CD14-positive monocyte (primary cell): ENCODE measurements around the gene PMPCA. TPM values are rescaled to one million over a fixed set of nuclear protein-coding genes. Genes with fewer than 3 reads are reported as not detected.

Source experiments
- DNase-seq, 3 donors: peaks; one replicate each; pipeline ENCODE4 v3.0.0-alpha.2; 2011 to 2022
- H2AFZ ChIP-seq: 2 replicates; pipeline ENCODE4 v1.6.0; 2012; ENCODE audit warnings: mild to moderate bottlenecking, low read depth, low read length, inconsistent platforms; ENCODE audit not compliant: insufficient read depth, poor library complexity, severe bottlenecking
- H3K27ac ChIP-seq, 2 donors: 1 replicate in 1 of 2; 2 replicates in 1 of 2; pipeline ENCODE4 v1.5.1; 2012 to 2013; ENCODE audit warnings: low read length in 2 of 2, control low read depth in 1 of 2, inconsistent platforms in 1 of 2, low read depth in 1 of 2, mild to moderate bottlenecking in 1 of 2
- H3K27me3 ChIP-seq, 2 donors: one replicate each; pipeline versions ENCODE4 v1.6.0 to v1.6.1; 2011 to 2013; ENCODE audit warnings: low read length in 2 of 2; ENCODE audit not compliant: control insufficient read depth in 2 of 2, insufficient read depth in 2 of 2
- H3K36me3 ChIP-seq, 2 donors: replicated peaks in 1 of 2; 1 replicate in 1 of 2; 2 replicates in 1 of 2; pipeline versions ENCODE4 v1.5.1 to v1.6.1; 2012 to 2013; ENCODE audit warnings: low read length in 2 of 2, control low read depth in 1 of 2, inconsistent platforms in 1 of 2, mild to moderate bottlenecking in 1 of 2; ENCODE audit not compliant: insufficient read depth in 2 of 2, control insufficient read depth in 1 of 2
- H3K4me1 ChIP-seq, 2 donors: 1 replicate in 1 of 2; 2 replicates in 1 of 2; pipeline versions ENCODE4 v1.5.1 to v1.6.1; 2012 to 2013; ENCODE audit warnings: low read length in 2 of 2, control low read depth in 1 of 2, inconsistent platforms in 1 of 2, mild to moderate bottlenecking in 1 of 2, moderate library complexity in 1 of 2; ENCODE audit not compliant: insufficient read depth in 2 of 2, control insufficient read depth in 1 of 2
- H3K4me2 ChIP-seq: replicated peaks from 2 replicates; pipeline ENCODE3; 2012; ENCODE audit warnings: low read length, moderate library complexity, mild to moderate bottlenecking; ENCODE audit not compliant: poor library complexity, severe bottlenecking; ENCODE audit errors: extremely low read depth
- H3K4me3 ChIP-seq, 3 experiments: fragments of 200-600 bp in 1 of 3; sonication (generic) in 1 of 3; replicated peaks in 1 of 3; 1 replicate in 2 of 3; 2 replicates in 1 of 3; pipeline ENCODE4 v1.5.1; 2011 to 2013; ENCODE audit warnings: low read length in 3 of 3, mild to moderate bottlenecking in 3 of 3, control low read depth in 2 of 3, low read depth in 2 of 3, inconsistent platforms in 1 of 3, moderate library complexity in 1 of 3
- H3K79me2 ChIP-seq: 2 replicates; pipeline ENCODE4 v1.6.0; 2012; ENCODE audit warnings: mild to moderate bottlenecking, control low read depth, inconsistent platforms, low read length, moderate library complexity; ENCODE audit not compliant: insufficient read depth
- H3K9ac ChIP-seq: 2 replicates; pipeline ENCODE4 v1.6.0; 2017; ENCODE audit warnings: low read length, mild to moderate bottlenecking; ENCODE audit not compliant: insufficient read depth, poor library complexity, severe bottlenecking
- H3K9me3 ChIP-seq, 2 donors: replicated peaks in 1 of 2; 1 replicate in 1 of 2; 2 replicates in 1 of 2; pipeline versions ENCODE4 v1.5.1 to v1.6.1; 2012 to 2013; ENCODE audit warnings: low read length in 2 of 2, control low read depth in 1 of 2; ENCODE audit not compliant: control insufficient read depth in 1 of 2, insufficient read depth in 1 of 2
- H4K20me1 ChIP-seq: 2 replicates; pipeline ENCODE4 v1.6.0; 2012; ENCODE audit warnings: mild to moderate bottlenecking, low read length, control low read depth, moderate library complexity; ENCODE audit not compliant: insufficient read depth
- H3K27ac Mint-ChIP-seq, 7 donors: one replicate each; pipeline ENCODE4 v1.8.0; 2020; ENCODE audit warnings: mild to moderate bottlenecking in 7 of 7, mixed read lengths in 7 of 7, moderate library complexity in 6 of 7, inconsistent platforms in 2 of 7
- H3K27me3 Mint-ChIP-seq, 3 donors: one replicate each; pipeline ENCODE4 v1.8.0; 2021 to 2022; ENCODE audit warnings: low read depth in 3 of 3, mild to moderate bottlenecking in 3 of 3, mixed read lengths in 3 of 3, moderate library complexity in 3 of 3, inconsistent platforms in 1 of 3
- H3K36me3 Mint-ChIP-seq, 2 donors: one replicate each; pipeline ENCODE4 v1.8.0; 2020; ENCODE audit warnings: mixed read lengths in 2 of 2, inconsistent platforms in 1 of 2, mild to moderate bottlenecking in 1 of 2
- H3K4me1 Mint-ChIP-seq: one replicate; pipeline ENCODE4 v1.8.0; 2020; ENCODE audit warnings: mild to moderate bottlenecking, mixed read lengths
- H3K4me3 Mint-ChIP-seq, 2 donors: one replicate each; pipeline ENCODE4 v1.8.0; 2020; ENCODE audit warnings: mild to moderate bottlenecking in 2 of 2, mixed read lengths in 2 of 2, moderate library complexity in 1 of 2
- H3K9me3 Mint-ChIP-seq, 7 donors: one replicate each; pipeline ENCODE4 v1.8.0; 2020 to 2022; ENCODE audit warnings: mixed read lengths in 7 of 7, mild to moderate bottlenecking in 6 of 7, moderate library complexity in 6 of 7, inconsistent platforms in 2 of 7
- WGBS: methylation state at CpG from one replicate; pipeline ENCODE4 v1.1.5; 2013; ENCODE audit warnings: missing lambda C conversion rate; ENCODE audit not compliant: insufficient coverage; 5-methylcytosine and 5-hydroxymethylcytosine counted together
- intact Hi-C, 2 donors: fragments of 100-400 bp; cut with micrococcal nuclease; formaldehyde crosslinking; loops; one replicate each; pipeline versions ENCODE4 v1.15.0 to v1.15.1; 2023
- polyA plus RNA-seq, 3 donors: library from polyadenylated mRNA; depleted of rRNA in 1 of 3; unstranded in 2 of 3; stranded (reverse) in 1 of 3; fragments of 300-500 nt in 2 of 3; fragments of >200 nt in 1 of 3; fragmentation: Illumina TruSeq in 2 of 3; gene quantifications; 1 replicate in 2 of 3; 2 replicates in 1 of 3; pipeline ENCODE4 v1.2.3, GENCODE V29; 2012 to 2021
- TF ChIP-seq, protein P1 (sequence below): fragments of 200-600 bp; IDR thresholded peaks from one replicate; pipeline ENCODE4 v1.8.0; 2022; ENCODE audit warnings: antibody characterized with exemption, mild to moderate bottlenecking

PMPCA gene
- polyA plus RNA-seq, 3 donors, result 23.1 to 58.8 (median 24.9) TPM

DNA sequence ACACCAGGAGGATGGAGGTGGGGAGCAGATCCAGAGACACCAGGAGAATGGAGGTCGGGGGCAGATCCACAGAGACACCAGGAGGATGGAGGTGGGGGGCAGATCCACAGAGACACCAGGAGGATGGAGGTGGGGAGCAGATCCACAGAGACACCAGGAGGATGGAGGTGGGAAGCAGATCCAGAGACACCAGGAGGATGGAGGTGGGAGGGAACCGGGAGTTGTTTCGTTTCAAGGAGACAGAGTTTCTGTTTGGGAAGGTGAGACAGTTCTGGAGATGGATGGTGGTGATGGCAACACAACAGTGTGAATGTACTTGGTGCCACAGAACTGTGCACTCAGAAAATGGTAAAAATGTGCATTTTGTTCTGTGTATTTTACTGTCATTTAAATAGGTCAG lies 38.2 kb downstream of the PMPCA start:
- H3K4me3 ChIP-seq, result no peak overlapping the region
- H3K4me1 ChIP-seq, result no peaks in the 10 kb centered on the region
- no peaks in the 10 kb centered on the region for H3K9me3 ChIP-seq
- no peak overlapping the region for H3K4me2 ChIP-seq
- Mint-ChIP-seq H3K4me1 (no peaks in the 10 kb centered on the region), H3K36me3 (peaks cover 85 to 100% of the 10 kb centered on the region in 2 donors), H3K9me3 (peaks cover 0 to 2% (median 0%) of the 10 kb centered on the region in 7 donors), H3K27ac (no peak overlapping the region), H3K4me3 (no peak overlapping the region), H3K27me3 (no peaks in the 10 kb centered on the region)
- H2AFZ ChIP-seq, result no peak overlapping the region
- H3K27me3 ChIP-seq, result no peaks in the 10 kb centered on the region
- no peak overlapping the region for H3K27ac ChIP-seq
- no peak overlapping the region for H3K9ac ChIP-seq
- peaks cover 86 to 93% of the 10 kb centered on the region in 2 donors for H3K36me3 ChIP-seq
- no peak for DNase-seq
- TF ChIP-seq, protein P1, sequence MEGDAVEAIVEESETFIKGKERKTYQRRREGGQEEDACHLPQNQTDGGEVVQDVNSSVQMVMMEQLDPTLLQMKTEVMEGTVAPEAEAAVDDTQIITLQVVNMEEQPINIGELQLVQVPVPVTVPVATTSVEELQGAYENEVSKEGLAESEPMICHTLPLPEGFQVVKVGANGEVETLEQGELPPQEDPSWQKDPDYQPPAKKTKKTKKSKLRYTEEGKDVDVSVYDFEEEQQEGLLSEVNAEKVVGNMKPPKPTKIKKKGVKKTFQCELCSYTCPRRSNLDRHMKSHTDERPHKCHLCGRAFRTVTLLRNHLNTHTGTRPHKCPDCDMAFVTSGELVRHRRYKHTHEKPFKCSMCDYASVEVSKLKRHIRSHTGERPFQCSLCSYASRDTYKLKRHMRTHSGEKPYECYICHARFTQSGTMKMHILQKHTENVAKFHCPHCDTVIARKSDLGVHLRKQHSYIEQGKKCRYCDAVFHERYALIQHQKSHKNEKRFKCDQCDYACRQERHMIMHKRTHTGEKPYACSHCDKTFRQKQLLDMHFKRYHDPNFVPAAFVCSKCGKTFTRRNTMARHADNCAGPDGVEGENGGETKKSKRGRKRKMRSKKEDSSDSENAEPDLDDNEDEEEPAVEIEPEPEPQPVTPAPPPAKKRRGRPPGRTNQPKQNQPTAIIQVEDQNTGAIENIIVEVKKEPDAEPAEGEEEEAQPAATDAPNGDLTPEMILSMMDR, result no peak
- intact Hi-C loops, result no loop called here
- peaks cover 46% of the 10 kb centered on the region for H4K20me1 ChIP-seq
- H3K79me2 ChIP-seq, result no peaks in the 10 kb centered on the region
- WGBS, result 93% methylated on average over 3 of the region's 3 CpGs

DNA sequence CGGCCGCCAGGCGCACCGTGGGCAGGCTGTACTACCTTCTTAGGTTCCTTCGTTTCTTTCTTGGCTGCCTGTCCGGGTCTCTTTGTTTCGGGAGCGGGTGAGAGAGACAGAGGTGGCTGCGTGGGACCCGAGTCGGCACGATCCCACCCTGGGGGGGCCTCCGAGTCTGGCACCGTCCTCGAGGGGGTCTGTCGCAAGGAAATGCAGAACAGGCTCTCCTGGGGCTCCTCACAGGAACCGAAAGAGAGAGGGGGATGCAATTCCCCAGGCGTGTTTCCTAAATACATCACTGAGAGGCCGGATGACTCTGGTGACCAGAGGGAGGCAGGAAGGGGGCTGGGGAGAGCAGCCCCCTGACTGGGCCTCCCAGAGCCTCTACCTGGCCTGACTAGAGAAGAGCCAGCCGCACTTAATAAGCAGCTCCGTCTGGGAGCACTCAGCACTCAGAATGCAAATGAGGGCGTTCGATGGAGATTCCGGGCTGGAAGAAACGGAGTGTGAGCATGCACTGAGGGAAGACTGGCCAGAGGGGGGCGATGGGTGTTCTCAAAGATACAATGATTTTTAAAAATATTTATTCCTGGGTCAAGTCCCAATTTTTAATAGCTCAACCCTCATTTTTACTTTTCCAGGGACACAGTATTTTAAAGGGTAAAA lies 40.9 kb downstream of the PMPCA start:
- Histone ChIP-seq H3K4me2 (no peak overlapping the region), H2AFZ (no peak overlapping the region), H3K27me3 (no peaks in the 10 kb centered on the region), H3K4me3 (no peak overlapping the region), H3K79me2 (no peaks in the 10 kb centered on the region), H3K9me3 (no peaks in the 10 kb centered on the region), H4K20me1 (peaks cover 51% of the 10 kb centered on the region), H3K9ac (no peak overlapping the region), H3K27ac (no peak overlapping the region), H3K36me3 (peaks cover 89 to 93% of the 10 kb centered on the region in 2 donors), H3K4me1 (no peaks in the 10 kb centered on the region)
- WGBS, result 96% methylated on average over 24 of the region's 26 CpGs
- TF ChIP-seq, protein P1, result no peak
- H3K9me3 Mint-ChIP-seq, result peaks cover 0 to 2% (median 0%) of the 10 kb centered on the region in 7 donors
- intact Hi-C loops, result no loop called here
- DNase-seq, result no peak
- H3K4me3 Mint-ChIP-seq, result no peak overlapping the region
- peaks cover 87 to 100% of the 10 kb centered on the region in 2 donors for H3K36me3 Mint-ChIP-seq
- H3K27ac Mint-ChIP-seq, result no peak overlapping the region
- H3K4me1 Mint-ChIP-seq, result no peaks in the 10 kb centered on the region
- H3K27me3 Mint-ChIP-seq, result no peaks in the 10 kb centered on the region
